Activated T-helper 1 cell treated with Interleukin-2 at 50 U/mL for 16 hours (primary cell): ENCODE results near the gene USP7.
"Not testable (repeated sequence)": the region's sequence is repeated elsewhere in the genome, so short reads cannot be mapped to it uniquely, and the experiment has no call there.

Experiments used
- DNase-seq: peaks from one replicate; pipeline ENCODE4 v3.0.0-alpha.2; 2020; ENCODE audit warnings: low read depth

Gene USP7

GRCh38 chr16:8963821-8964441 lies at the start of gene USP7:
USP7 (minus strand) TSS chr16:8963906; CDS start chr16:8963285, 621 bp downstream.
- DNase-seq, result peak; percentile 88

GRCh38 chr16:9013508-9013864 lies 49.8 kb upstream of the USP7 start:
- no peak for DNase-seq

- DNase-seq, result no peak
Measured at GRCh38 chr16:9012848-9013507, 49.3 kb upstream of the USP7 start.

- DNase-seq, result no peak
Measured at GRCh38 chr16:9012330-9012729, 48.6 kb upstream of the USP7 start.

GRCh38 chr16:9008601-9009260 lies 45.0 kb upstream of the USP7 start:
- DNase-seq, result peak; percentile 35

GRCh38 chr16:9007177-9007794 lies 43.6 kb upstream of the USP7 start:
- DNase-seq, result no peak

GRCh38 chr16:9004183-9004582 lies 40.5 kb upstream of the USP7 start:
- no peak for DNase-seq

- DNase-seq, result no peak
Measured at GRCh38 chr16:9003763-9004162, 40.1 kb upstream of the USP7 start.

GRCh38 chr16:9003322-9003721 lies 39.6 kb upstream of the USP7 start:
- no peak for DNase-seq

- no peak for DNase-seq
Measured at GRCh38 chr16:9002042-9002441, 38.3 kb upstream of the USP7 start.

- no peak for DNase-seq
Measured at GRCh38 chr16:9000664-9001063, 37.0 kb upstream of the USP7 start.

GRCh38 chr16:8999800-9000199 lies 36.1 kb upstream of the USP7 start:
- no peak for DNase-seq

GRCh38 chr16:8998108-8998507 lies 34.4 kb upstream of the USP7 start:
- no peak for DNase-seq

- no peak for DNase-seq
Measured at GRCh38 chr16:8996891-8997290, 33.2 kb upstream of the USP7 start.

GRCh38 chr16:8990445-8990844 lies 26.7 kb upstream of the USP7 start:
- DNase-seq, result no peak

GRCh38 chr16:8989099-8989878 lies 25.6 kb upstream of the USP7 start:
- no peak for DNase-seq

GRCh38 chr16:8986818-8987191 lies 23.1 kb upstream of the USP7 start:
- DNase-seq, result no peak

GRCh38 chr16:8986111-8986510 lies 22.4 kb upstream of the USP7 start:
- no peak for DNase-seq

- no peak for DNase-seq
Measured at GRCh38 chr16:8982816-8983215, 19.1 kb upstream of the USP7 start.

- not testable (repeated sequence) for DNase-seq
Measured at GRCh38 chr16:8981901-8982300, 18.2 kb upstream of the USP7 start.

- not testable (repeated sequence) for DNase-seq
Measured at GRCh38 chr16:8976189-8976588, 12.5 kb upstream of the USP7 start.

- DNase-seq, result no peak
Measured at GRCh38 chr16:8975039-8975438, 11.3 kb upstream of the USP7 start.
